GM23248 (cell line): ENCODE data around the gene ULBP3.

Experiments used
- EZH2 ChIP-seq: fragments of 200-600 bp; sonication (generic); IDR thresholded peaks from 2 replicates; pipeline ENCODE4 v1.6.1; 2018; ENCODE audit warnings: antibody characterized with exemption, mild to moderate bottlenecking; ENCODE audit not compliant: insufficient read depth, poor library complexity, severe bottlenecking
- EZH2phosphoT487 ChIP-seq: fragments of 200-600 bp; sonication (generic); IDR thresholded peaks from 2 replicates; pipeline ENCODE4 v1.6.1; 2018; ENCODE audit warnings: antibody characterized with exemption, moderate library complexity, mild to moderate bottlenecking, low read depth; ENCODE audit not compliant: insufficient read depth

- TF ChIP-seq EZH2phosphoT487: no peak
- no peak for TF ChIP-seq EZH2
Observed at GRCh38 chr6:150086026-150086425, 17.1 kb upstream of the ULBP3 start.
